ENCODE measurements around the gene MINK1.

- TF ChIP-seq MYC (IDR thresholded peaks at IDR 0.05; ENCODE audit: borderline replicate concordance, low read length) (no peak), CTCF (IDR thresholded peaks at IDR 0.05) (no peak), SMC3 (IDR thresholded peaks at IDR 0.05) (no peak), KDM1A (IDR thresholded peaks at IDR 0.05; ENCODE audit: low read depth) (no peak), RFX5 (IDR thresholded peaks at IDR 0.05) (no peak), MAX (IDR thresholded peaks at IDR 0.05) (no peak), ZFP36 (IDR thresholded peaks at IDR 0.05; ENCODE audit: borderline replicate concordance, partially characterized antibody) (no peak), POLR2A (IDR thresholded peaks at IDR 0.05; ENCODE audit: low read length) (no peak), HOXB5 (CRISPR knock-in tag; IDR thresholded peaks at IDR 0.05) (no peak), BHLHE40 (IDR thresholded peaks at IDR 0.05; ENCODE audit: low read depth, low read length) (no peak), JUNB (IDR thresholded peaks at IDR 0.05) (no peak), REST (IDR thresholded peaks at IDR 0.05) (no peak)
Measured at GRCh38 chr17:4892499-4893221, 59.5 kb downstream of the MINK1 start.

Data from A549 (cell line).